ENCODE measurements around the gene POU3F3.

The POU3F3 gene

DNA sequence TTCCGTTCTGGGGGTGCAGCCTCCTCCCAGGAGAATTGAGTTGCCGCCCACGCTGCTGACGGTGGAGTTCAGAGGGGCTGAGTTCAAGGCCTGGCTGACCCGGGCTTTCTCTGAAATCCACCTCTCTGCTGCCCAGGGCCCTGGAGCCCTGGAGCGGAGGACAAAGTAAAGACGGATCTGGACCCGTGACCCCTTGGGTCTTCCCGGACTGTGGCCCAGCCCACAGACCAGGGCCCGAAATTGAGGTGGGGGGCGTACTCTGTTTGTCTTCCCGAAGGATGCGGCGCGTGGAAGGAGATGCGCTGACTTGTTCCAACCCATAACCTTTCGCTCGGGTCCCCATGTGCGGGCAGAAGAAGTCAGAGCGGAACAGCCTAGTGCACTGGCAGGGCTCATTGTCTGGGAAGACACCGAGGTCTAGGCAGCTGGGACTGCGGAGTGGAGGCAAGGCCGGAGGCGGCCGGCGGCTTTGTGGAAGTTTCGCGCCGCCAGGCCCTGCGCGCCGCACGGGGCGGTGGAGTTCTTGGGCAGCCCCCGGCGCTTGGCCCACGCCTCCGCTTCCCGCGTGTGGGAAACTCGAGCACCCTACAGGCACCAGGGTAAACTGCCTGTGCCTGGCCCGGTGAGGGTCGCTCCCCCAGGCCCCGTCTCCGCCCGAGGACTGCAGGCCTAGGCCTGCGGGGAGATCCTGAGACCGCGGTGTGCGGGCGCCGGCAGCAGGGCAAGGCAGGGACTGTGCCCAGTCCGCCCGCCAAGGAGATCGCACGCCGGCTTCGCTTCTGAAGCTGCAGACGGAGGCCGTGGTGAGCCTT, 9.8 kb downstream of the POU3F3 start:
- no peaks in the 10 kb centered on the region for H3K9me3 ChIP-seq (ENCODE audit: control insufficient read depth, low read length)
- no peaks in the 10 kb centered on the region for H3K36me3 ChIP-seq (ENCODE audit: control insufficient read depth, insufficient read depth, low read length)
- WGBS, 2 experiments (ENCODE audit: insufficient coverage in 2 of 2): 2 to 3% methylated on average over 51 of the region's 60 CpGs
- peaks cover 13% of the 10 kb centered on the region for H3K4me1 ChIP-seq (ENCODE audit: control insufficient read depth, insufficient read depth, low read length, poor library complexity, severe bottlenecking)
- H3K4me3 ChIP-seq (ENCODE audit: extremely low read depth, insufficient read depth, low read length, poor library complexity, severe bottlenecking): no peak overlapping the region
- no peak overlapping the region for H3K27ac ChIP-seq (ENCODE audit: low read depth, low read length, severe bottlenecking)

DNA sequence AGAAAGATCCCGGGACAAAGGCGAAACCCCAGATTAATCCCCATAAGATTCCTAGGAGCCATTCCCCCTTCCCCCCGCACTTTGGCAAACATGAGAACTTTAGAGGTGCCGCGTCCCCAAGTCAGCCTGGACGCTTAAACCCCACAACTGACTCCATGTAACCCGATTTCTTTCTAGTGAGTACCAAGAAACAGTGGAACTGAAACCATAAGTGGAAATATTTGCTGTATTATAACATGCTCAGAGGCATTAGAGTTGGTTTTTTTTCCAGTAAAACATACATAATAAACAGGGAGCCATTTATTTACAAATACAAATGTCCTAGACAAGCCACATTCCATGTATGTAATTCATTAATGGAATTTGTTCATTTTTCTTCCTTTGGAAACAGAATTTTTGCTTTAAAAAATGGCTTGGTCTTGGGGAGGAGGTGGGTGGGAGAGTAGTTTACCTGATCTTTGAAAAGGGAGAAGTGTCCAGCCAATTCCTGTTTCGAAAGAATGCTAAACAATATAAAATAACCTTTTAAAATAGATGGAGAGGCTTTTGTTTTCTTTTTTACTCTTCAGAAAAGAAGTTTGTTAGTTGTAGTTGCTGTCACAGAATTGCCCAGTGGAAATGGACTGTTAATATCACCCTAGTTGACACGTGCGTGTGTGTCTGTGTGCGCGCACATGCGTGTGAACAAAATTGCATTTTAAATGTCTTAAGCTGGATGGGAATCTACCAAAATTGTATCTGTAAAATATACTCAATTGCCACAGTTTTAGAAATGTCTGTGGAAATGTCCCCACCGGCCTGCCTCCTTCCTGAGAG, 10.6 kb downstream of the POU3F3 start:
- Histone ChIP-seq H3K9me3 (ENCODE audit: control insufficient read depth, low read length) (no peaks in the 10 kb centered on the region), H3K27ac (ENCODE audit: low read depth, low read length, severe bottlenecking) (no peak overlapping the region), H3K4me1 (ENCODE audit: control insufficient read depth, insufficient read depth, low read length, poor library complexity, severe bottlenecking) (peaks cover 13% of the 10 kb centered on the region), H3K4me3 (ENCODE audit: extremely low read depth, insufficient read depth, low read length, poor library complexity, severe bottlenecking) (no peak overlapping the region), H3K36me3 (ENCODE audit: control insufficient read depth, insufficient read depth, low read length) (no peaks in the 10 kb centered on the region)
- 5 to 9% methylated on average over 4 to 6 of the region's 14 CpGs for WGBS, 2 experiments (ENCODE audit: insufficient coverage in 2 of 2)

DNA sequence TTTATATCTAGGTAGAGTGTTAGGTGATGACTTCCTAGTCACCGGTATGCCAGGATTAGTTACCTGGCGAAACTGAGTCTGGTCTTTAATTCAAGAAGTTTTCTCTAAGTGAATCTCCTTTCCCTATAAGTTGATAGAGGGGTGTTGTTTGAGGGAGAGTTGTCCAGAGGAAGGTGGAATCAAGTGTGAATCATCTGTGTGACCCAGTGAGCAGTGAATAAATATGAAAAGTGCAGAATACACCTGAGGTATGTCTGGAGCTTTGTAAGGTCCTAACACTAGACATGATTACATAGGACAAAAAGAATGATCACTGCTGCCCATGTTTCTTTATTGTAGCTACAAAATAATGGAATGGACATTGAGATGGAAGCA, 11.2 kb downstream of the POU3F3 start:
- H3K4me1 ChIP-seq (ENCODE audit: control insufficient read depth, insufficient read depth, low read length, poor library complexity, severe bottlenecking): peaks cover 13% of the 10 kb centered on the region
- no peaks in the 10 kb centered on the region for H3K9me3 ChIP-seq (ENCODE audit: control insufficient read depth, low read length)
- H3K4me3 ChIP-seq (ENCODE audit: extremely low read depth, insufficient read depth, low read length, poor library complexity, severe bottlenecking): no peak overlapping the region
- WGBS, 2 experiments (ENCODE audit: insufficient coverage in 2 of 2): 20% methylated on average over 1 of the region's 2 CpGs; no CpG with 5 or more reads in 1 of the 2 experiments
- no peaks in the 10 kb centered on the region for H3K36me3 ChIP-seq (ENCODE audit: control insufficient read depth, insufficient read depth, low read length)
- no peak overlapping the region for H3K27ac ChIP-seq (ENCODE audit: low read depth, low read length, severe bottlenecking)

DNA sequence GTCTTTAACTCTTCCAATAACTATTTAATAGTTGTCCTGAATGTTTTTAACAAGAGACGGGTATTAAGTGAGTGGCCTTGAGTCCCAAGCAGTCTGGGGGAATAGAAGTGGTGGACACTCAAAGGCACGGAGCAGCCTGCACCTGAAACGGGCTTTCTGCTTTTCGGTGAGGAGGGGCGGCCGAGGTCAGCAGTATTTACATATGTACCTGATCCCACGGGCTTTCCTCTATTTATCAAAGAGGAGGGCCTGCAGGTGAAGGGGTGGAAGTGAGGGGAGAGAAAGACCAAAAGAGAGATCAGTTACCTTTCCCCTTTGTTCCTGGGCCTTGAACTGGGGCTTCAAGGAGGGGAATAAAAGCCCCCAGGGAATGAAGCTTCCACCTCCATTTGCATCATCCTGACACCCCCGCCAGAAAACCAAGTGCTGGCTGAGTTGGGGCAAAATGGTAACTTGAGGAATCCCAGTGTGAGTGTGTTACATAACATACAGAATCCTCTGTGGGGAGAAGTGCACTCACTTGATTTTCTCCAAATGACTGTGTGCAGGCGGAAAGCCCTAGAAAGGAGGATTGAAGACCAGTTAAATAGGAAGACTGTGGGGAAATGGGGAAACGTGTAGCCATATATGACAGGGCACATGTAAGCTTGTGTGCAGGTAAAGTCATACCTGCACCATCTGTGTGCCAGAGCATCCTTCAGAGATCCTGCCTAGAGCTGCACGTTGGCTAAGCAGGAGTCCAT, 12.4 kb downstream of the POU3F3 start:
- WGBS, 2 experiments (ENCODE audit: insufficient coverage in 2 of 2): 4 to 13% methylated on average over 4 to 5 of the region's 11 CpGs
- H3K36me3 ChIP-seq (ENCODE audit: control insufficient read depth, insufficient read depth, low read length): no peaks in the 10 kb centered on the region
- no peaks in the 10 kb centered on the region for H3K9me3 ChIP-seq (ENCODE audit: control insufficient read depth, low read length)
- peaks cover 13% of the 10 kb centered on the region for H3K4me1 ChIP-seq (ENCODE audit: control insufficient read depth, insufficient read depth, low read length, poor library complexity, severe bottlenecking)
- no peak overlapping the region for H3K27ac ChIP-seq (ENCODE audit: low read depth, low read length, severe bottlenecking)
- no peak overlapping the region for H3K4me3 ChIP-seq (ENCODE audit: extremely low read depth, insufficient read depth, low read length, poor library complexity, severe bottlenecking)

DNA sequence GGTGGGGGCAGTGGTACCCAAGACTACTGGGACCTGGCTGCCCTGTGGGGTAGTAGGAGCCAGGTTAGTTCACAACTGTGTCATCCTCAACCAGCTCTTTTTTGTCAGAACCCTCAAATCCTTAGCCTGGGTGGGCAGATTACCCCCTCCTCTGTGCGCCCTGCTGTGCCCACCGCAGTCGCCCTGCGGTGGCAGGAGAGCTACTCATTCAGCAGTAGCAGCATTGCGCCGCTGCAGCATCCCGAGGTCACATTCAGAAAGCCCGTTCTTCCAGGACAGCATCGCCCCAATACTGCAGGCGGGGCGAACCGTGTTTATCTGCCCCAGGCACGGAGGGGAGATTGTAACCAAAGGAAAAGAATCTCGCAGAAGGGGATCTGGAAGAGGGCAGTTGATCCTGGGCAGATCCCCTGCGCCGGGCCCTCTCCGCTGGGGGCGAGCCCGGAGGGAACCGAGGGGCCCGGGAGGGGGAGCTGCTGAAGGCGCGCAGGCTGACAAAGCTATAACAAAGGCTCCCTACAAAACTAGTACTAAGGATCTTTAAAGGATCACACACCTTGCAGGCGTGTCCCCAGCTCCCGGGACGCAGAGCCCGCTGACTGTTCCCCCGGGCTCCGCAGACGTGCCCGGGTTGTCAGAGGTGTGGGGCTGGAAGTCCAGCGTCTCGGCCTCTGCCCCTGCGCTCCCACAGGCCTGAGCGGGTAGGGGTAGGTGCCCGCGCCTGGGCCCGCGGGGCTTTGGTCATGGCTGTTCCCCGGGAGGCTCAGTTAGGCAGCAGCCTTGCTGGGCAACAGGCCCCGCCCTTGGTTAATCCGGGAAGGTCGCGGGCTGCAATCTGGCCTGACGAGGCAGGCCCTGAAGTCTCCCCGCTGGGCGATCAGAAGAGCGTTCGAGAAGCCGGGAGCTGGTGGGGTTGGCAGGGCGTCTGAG, 13.2 kb downstream of the POU3F3 start:
- Histone ChIP-seq H3K27ac (ENCODE audit: low read depth, low read length, severe bottlenecking) (no peak overlapping the region), H3K4me1 (ENCODE audit: control insufficient read depth, insufficient read depth, low read length, poor library complexity, severe bottlenecking) (peaks cover 16% of the 10 kb centered on the region), H3K4me3 (ENCODE audit: extremely low read depth, insufficient read depth, low read length, poor library complexity, severe bottlenecking) (no peak overlapping the region), H3K9me3 (ENCODE audit: control insufficient read depth, low read length) (no peaks in the 10 kb centered on the region), H3K36me3 (ENCODE audit: control insufficient read depth, insufficient read depth, low read length) (no peaks in the 10 kb centered on the region)
- WGBS, 2 experiments (ENCODE audit: insufficient coverage in 2 of 2): 1% methylated on average over 39 to 40 of the region's 51 CpGs

DNA sequence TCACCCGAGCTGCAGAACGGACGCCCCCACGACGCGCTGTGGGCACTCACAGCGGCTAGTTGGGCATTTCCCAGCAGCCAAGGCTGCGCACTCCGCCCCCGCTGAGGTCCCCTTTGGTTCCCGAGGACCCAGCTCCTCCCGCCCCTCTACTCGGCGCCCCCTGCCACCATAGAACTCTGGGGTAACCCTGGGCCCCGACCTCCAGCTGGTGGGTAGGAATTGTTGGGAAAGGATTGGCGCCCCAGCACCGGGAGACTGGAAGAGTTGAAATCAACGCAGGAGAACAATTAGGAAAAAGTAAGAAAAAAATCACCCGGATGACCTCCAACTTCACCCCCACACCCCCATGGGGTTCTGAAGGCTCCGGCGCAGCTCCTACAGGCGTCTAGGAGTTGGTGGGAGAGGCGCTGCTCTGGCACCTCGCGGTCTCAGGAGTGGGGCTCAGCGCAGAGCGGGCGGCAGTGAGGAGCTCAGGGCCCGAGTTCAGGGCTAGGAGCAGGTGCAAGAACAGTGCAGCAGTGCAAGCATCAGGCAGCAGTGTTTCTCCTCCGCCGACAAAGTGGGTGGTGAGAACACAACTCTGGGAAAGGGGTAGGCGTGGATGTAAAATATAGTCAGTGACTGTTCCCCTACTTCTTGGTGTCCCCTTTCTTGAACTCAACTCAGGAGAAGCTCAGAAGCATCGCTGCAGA, 14.0 kb downstream of the POU3F3 start:
- no peak overlapping the region for H3K27ac ChIP-seq (ENCODE audit: low read depth, low read length, severe bottlenecking)
- 7 to 10% methylated on average over 21 of the region's 33 CpGs for WGBS, 2 experiments (ENCODE audit: insufficient coverage in 2 of 2)
- no peaks in the 10 kb centered on the region for H3K36me3 ChIP-seq (ENCODE audit: control insufficient read depth, insufficient read depth, low read length)
- H3K4me3 ChIP-seq (ENCODE audit: extremely low read depth, insufficient read depth, low read length, poor library complexity, severe bottlenecking): no peak overlapping the region
- no peaks in the 10 kb centered on the region for H3K9me3 ChIP-seq (ENCODE audit: control insufficient read depth, low read length)
- H3K4me1 ChIP-seq (ENCODE audit: control insufficient read depth, insufficient read depth, low read length, poor library complexity, severe bottlenecking): peaks cover 14% of the 10 kb centered on the region

DNA sequence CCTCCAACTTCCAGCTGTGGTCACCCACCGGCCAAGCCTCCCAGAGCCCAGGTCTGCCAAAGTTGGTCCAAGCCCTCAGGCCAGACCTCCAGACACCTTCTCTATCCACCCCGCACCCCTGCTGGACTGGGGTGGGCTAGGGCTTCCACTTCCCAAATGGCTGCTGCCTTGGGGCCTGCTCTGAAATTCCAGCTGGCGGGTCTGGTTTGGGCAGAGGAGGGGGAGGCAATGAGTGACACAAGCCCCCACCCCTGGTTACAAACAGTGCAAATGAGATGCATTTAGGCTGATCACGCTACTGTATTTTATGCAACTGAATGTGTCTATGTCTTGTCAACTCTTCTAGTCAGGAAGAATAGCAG, 14.6 kb downstream of the POU3F3 start:
- no peaks in the 10 kb centered on the region for H3K36me3 ChIP-seq (ENCODE audit: control insufficient read depth, insufficient read depth, low read length)
- H3K4me3 ChIP-seq (ENCODE audit: extremely low read depth, insufficient read depth, low read length, poor library complexity, severe bottlenecking): no peak overlapping the region
- H3K9me3 ChIP-seq (ENCODE audit: control insufficient read depth, low read length): no peaks in the 10 kb centered on the region
- 17 to 18% methylated on average over 1 to 3 of the region's 4 CpGs for WGBS, 2 experiments (ENCODE audit: insufficient coverage in 2 of 2)
- no peak overlapping the region for H3K27ac ChIP-seq (ENCODE audit: low read depth, low read length, severe bottlenecking)
- H3K4me1 ChIP-seq (ENCODE audit: control insufficient read depth, insufficient read depth, low read length, poor library complexity, severe bottlenecking): peaks cover 12% of the 10 kb centered on the region

DNA sequence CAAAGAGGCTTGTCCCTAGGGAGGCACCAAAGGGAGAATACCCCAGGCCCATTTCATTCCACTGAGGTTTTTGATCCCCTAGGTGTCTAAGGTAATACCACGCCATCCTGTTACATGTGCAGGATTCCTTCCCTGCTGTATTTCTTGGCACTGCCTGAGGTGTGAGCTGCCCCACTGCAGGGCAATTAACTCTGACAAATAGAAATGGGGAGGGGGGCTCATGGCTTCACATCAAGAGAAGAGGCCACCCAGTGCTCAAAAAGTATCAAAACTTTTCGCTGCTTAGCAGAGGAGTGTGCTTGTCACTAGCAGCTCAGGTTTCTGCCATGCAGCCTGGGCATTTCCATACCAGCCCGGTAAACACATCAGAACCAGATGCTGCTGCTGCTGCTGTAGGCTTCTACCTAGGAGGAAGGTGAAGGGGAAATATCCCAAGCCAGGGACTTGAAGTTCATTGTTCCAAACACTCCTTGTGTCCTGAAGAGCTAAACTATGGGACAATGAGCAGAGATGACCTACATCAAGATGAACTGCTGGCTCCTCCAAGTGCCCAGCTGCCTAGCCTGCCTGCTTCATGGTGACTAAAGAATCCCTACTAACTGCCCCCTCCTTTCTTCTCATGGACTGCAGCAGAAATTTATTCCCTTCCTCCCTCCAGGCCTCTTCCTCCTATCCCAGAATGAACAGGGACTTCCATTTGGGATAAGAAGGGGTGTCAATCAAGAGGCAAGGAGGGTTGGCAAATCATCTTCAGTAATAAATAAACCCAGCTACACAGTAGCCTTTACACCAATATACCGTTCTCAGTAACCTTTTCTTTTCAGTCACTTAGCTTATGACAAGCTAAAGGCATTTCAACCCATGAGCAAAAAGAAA, 16.4 kb downstream of the POU3F3 start:
- Histone ChIP-seq H3K4me1 (ENCODE audit: control insufficient read depth, insufficient read depth, low read length, poor library complexity, severe bottlenecking) (peaks cover 7% of the 10 kb centered on the region), H3K36me3 (ENCODE audit: control insufficient read depth, insufficient read depth, low read length) (no peaks in the 10 kb centered on the region), H3K4me3 (ENCODE audit: extremely low read depth, insufficient read depth, low read length, poor library complexity, severe bottlenecking) (no peak overlapping the region), H3K27ac (ENCODE audit: low read depth, low read length, severe bottlenecking) (no peak overlapping the region), H3K9me3 (ENCODE audit: control insufficient read depth, low read length) (no peaks in the 10 kb centered on the region)
- WGBS, 2 experiments (ENCODE audit: insufficient coverage in 2 of 2): 46 to 57% methylated on average over 2 to 3 of the region's 4 CpGs

DNA sequence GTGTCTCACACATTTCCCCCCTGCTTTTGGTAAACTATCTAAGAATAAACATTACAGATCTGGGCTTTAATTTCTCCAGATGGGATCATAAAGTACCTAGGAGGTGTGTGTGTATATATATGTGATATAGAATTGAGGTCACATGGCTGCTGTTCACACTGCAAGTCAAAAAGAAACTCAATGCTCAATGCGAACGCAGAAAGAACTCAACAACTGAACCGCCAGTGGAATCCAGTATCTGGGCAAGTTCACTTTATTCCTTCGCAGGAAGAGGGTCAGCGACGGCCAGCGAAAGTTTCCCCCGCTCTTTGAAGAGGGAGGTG, 17.7 kb downstream of the POU3F3 start:
- H3K9me3 ChIP-seq (ENCODE audit: control insufficient read depth, low read length): no peaks in the 10 kb centered on the region
- H3K4me1 ChIP-seq (ENCODE audit: control insufficient read depth, insufficient read depth, low read length, poor library complexity, severe bottlenecking): peaks cover 7% of the 10 kb centered on the region
- no peak overlapping the region for H3K4me3 ChIP-seq (ENCODE audit: extremely low read depth, insufficient read depth, low read length, poor library complexity, severe bottlenecking)
- H3K27ac ChIP-seq (ENCODE audit: low read depth, low read length, severe bottlenecking): no peak overlapping the region
- WGBS, 2 experiments (ENCODE audit: insufficient coverage in 2 of 2): 0 to 2% methylated on average over 8 of the region's 8 CpGs
- H3K36me3 ChIP-seq (ENCODE audit: control insufficient read depth, insufficient read depth, low read length): no peaks in the 10 kb centered on the region
